ENCODE results near the gene BUB3.

BUB3 gene

DNA sequence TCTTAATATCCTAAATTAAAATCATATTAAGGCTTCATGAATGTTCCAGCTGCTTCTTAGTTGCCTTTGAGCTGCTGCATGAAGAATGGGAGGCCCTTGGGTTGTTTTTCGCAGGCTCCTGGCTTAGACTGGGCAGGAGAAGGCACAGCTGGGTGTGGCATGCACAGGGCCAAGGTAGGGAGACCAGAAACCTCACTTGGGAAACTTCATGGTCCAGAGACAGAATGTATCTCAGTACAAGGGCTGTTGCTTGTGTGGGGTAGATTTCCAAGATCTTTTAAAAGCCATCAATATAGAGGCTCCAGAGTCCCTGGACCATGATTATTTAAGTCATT lies 49.9 kb downstream of the BUB3 start:
- DNase-seq (ENCODE audit: low spot score) = no peak

DNA sequence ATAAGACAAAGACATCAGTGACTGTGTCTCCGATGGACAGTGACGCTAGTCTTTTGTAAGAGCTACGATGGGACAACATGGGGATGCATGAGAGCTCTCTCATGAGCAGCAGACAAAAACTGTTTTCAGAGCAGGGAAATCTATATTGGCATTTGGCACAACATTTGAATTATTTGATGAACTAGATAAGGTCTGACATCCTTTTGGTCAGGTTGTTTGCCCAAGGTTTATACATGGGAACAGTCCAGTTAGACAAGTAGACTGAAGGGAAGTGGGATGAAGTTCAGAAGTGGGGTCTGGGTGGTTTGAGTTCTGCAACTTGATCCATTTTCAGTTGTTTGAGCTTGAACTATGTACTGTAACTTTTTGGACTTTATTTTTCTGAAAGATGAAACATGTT lies 50.8 kb downstream of the BUB3 start:
- no peak for DNase-seq (ENCODE audit: low spot score)

DNA sequence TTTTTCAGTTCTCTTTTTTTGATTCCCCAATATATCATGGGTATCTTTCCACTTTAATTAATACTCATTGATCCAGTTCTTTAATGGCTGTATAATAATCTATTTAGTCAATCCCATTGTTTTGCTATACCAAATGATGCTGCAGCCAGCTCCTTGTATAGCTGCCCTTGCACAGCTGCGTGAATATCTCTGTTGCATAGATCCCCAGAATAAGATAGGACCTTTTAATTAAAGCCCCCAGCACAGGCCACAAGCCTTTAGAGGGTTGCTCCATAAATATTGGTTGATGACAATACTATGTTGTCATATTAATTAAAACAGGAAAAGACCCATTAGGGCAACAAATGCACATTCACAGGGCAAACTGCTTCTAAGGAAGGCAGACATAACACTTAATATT lies 57.9 kb downstream of the BUB3 start:
- no peak for DNase-seq (ENCODE audit: low spot score)

DNA sequence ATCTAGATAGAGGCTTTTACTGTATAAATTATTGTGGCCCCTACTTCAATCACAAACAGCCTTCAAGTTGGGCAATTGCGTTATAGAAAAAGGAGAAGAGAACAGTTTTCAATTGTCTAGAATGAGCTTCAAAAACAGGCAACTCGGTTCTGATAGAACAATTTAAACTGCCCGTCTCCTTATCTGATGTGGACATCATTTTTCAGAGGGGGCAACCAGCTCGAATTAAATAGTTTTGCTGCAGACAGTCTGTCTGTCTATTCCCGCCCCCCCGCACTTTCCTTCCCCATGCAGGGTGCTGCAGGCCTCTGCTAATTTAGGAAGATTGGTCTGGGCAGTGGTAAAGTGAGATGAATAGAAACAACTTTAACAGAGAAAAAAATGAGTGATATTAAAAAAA lies 58.4 kb downstream of the BUB3 start:
- no peak for DNase-seq (ENCODE audit: low spot score)

DNA sequence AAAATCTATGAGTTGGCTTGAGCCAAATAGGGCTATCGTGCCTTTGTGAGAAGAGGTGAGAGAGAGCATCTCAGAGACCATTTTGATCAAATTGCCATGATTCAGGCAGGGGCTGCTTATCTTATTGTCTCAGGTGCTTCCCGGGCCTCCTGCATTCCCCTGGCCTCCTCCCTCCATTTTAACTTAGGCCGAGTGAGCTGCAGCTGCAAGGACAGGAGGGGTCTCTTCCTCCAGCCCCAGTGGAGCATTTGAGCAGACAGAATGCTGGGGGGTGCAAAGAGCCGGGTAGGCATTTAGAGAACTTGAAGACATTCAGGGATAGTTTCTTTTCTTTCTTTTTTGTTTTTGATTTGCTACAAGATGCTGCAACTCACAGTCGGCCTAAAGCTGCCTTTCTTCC lies 59.0 kb downstream of the BUB3 start:
- no peak for DNase-seq (ENCODE audit: low spot score)

All from putamen (tissue), 1 donor.